ENCODE data around the gene ZNF518A. TPM values are rescaled to one million over a fixed set of nuclear protein-coding genes. Genes with fewer than 3 reads are reported as not detected.
A peak's percentile ranks its signal among the peaks of the same experiment; 100 is the strongest.

ZNF518A gene
- total and polyA plus RNA-seq, 9 of the 15 experiments (the other 6 are each of a cell fraction or from before 2014, with no cell fraction given): 6.3 to 30.0 (median 17.4) TPM

- TF ChIP-seq, protein P1, sequence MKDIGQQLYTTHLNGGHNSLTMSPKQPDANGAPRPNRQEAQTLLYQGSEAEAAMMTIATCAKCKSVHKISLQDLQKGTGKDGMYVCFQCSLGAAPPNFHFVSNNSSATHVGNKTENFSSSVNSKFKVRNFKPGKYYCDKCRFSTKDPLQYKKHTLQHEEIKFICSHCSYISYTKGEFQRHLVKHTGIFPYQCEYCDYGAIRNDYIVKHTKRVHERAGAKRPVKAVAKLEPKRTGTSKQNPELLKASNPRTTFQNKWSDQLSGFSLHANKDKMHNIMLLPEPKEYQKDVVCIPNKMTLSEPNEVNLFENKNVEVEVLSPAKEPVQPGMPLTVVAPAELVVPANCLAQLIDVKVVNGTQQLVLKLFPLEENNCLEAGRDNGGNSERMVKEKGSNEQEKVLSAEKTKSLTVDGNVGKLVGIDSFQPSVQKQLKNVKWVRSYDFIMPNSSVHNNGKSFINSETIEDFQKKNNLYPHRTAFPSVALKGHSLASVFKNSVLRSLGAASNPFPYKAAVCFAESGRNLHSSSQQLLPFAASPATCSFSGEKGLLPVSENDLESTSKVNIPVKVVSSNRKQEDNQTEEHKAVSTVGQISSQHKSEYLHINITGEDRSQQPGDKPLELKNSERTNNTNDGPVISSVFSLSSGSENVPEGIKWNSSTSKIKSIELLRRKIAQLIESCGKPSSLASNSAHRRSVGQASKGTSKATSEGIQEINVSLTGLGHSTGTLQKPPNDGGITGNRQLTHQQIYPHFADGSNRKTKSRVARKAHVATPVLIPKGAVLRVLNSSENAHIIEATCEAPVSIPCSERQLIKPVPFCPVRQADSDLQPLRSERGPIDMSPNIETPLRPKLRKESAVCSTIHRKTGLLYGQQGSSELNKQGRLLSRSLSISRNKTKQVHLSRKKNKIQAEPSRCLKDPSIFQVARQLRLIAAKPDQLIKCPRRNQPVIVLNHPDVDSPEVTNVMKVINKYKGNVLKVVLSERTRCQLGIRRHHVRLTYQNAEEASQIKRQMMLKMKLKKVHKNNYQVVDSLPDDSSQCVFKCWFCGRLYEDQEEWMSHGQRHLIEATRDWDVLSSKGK (CRISPR knock-in tag; IDR thresholded peaks at IDR 0.05): no peak
- TF ChIP-seq CREB3 (tag; conservative IDR thresholded peaks at IDR 0.05; ENCODE audit: low read depth) (peak; percentile 61; the same call in 1 of the 2 replicates), KLF6 (CRISPR knock-in tag; IDR thresholded peaks at IDR 0.05; ENCODE audit: borderline replicate concordance) (no peak), POLR3A (IDR thresholded peaks at IDR 0.05; ENCODE audit: borderline replicate concordance, extremely low read depth, insufficient read depth, insufficient read length) (no peak), PHF20 (IDR thresholded peaks at IDR 0.05; ENCODE audit: partially characterized antibody) (no peak), CTBP1 (IDR thresholded peaks at IDR 0.05; ENCODE audit: borderline replicate concordance) (peak; percentile 59; the same call in 1 of the 2 replicates), MAFK (IDR thresholded peaks at IDR 0.05; ENCODE audit: low read length) (no peak), JUN (IDR thresholded peaks at IDR 0.05; ENCODE audit: borderline replicate concordance, low read depth, low read length) (no peak), JUN (CRISPR knock-in tag; IDR thresholded peaks at IDR 0.05; ENCODE audit: borderline replicate concordance) (no peak), CEBPB (tag; IDR thresholded peaks at IDR 0.05) (peak; percentile 97), NCOR1 (IDR thresholded peaks at IDR 0.05) (peak; percentile 39; the same call in 1 of the 2 replicates), ZKSCAN1 (IDR thresholded peaks at IDR 0.05; ENCODE audit: low read depth, low read length) (no peak), MAZ (CRISPR knock-in tag; conservative IDR thresholded peaks at IDR 0.05 in 1 of 2, IDR thresholded peaks at IDR 0.05 in 1 of 2) (peak in 1 of 2 experiments; percentile 57; a peak in 1 of 4 replicates), MEIS2 (IDR thresholded peaks at IDR 0.05; ENCODE audit: partially characterized antibody) (peak; percentile 80), ETS2 (tag; IDR thresholded peaks at IDR 0.05; ENCODE audit: borderline replicate concordance, poor library complexity, severe bottlenecking) (no peak), TAF7 (tag; IDR thresholded peaks at IDR 0.05) (0 out of 2 replicates have a peak, but pooled peaks have one; percentile 32), HDAC3 (IDR thresholded peaks at IDR 0.05; ENCODE audit: borderline replicate concordance, partially characterized antibody) (no peak), NRF1 (conservative IDR thresholded peaks at IDR 0.05 in 1 of 2, IDR thresholded peaks at IDR 0.05 in 1 of 2) (no peak), HCFC1 (IDR thresholded peaks at IDR 0.05; ENCODE audit: low read depth, low read length) (no peak), MYC (IDR thresholded peaks at IDR 0.05; ENCODE audit: low read depth, low read length) (peak; percentile 62), MYC (CRISPR knock-in tag; IDR thresholded peaks at IDR 0.05; ENCODE audit: borderline replicate concordance, low read depth) (no peak), TBP (optimal IDR thresholded peaks at IDR 0.05; ENCODE audit: low read depth, low read length) (peak; percentile 39), ZNF695 (CRISPR knock-in tag; IDR thresholded peaks at IDR 0.05) (no peak), PHF8 (IDR thresholded peaks at IDR 0.05; ENCODE audit: borderline replicate concordance, low read length) (peak; percentile 60; the same call in 1 of the 2 replicates)
Measured at GRCh38 chr10:96124230-96125141, 5.6 kb upstream of the ZNF518A start (continued).
